ENCODE data around the gene RSL1D1. TPM values are rescaled to one million over a fixed set of nuclear protein-coding genes. Genes with fewer than 3 reads are reported as not detected.

RSL1D1 gene
- total RNA-seq, 1 donor from 2014 or later: 209 TPM

DNA sequence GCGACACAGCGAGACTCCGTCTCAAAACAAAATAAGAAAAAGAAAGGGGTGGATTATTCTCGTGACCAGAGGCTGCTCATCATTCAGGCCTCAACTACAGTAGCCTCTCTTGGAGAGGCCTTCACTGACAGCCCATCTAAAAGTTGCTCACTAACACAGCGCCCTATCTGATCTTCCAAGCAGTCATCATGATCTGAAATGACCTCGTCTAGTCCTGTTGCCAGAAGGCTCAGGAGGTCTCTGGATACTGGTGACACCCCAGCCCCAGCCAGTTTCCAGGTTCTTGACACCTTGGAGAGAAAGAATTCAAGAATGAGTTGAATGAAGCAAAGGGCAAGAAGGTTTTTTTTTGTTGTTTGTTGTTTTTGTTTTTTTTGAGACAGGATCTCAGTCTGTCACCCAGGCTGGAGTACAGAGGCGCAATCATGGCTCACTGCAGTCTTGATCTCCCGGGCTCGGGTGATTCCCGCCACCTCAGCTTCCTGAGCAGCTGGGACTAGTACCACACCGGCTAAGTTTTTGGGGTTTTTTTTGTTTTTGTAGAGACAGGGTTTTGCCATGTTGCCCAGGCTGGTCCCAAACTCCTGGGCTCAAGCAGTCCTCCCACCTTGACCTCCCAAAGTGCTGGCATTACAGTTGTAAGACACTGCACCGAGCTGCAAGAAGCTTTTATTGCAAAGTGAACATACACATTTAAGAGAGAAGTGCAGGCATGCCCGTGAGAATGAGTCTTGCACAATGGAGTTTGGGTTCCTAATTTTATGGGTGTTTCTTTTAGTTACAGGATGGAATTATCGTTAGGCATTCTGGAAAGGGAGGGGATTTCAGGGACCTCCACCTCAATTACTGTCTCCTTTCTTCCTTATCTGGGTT is 51.6 kb downstream of the RSL1D1 start:
- Histone ChIP-seq H3K9me3 (ENCODE audit: insufficient read depth, low read depth, low read length) (no peaks in the 10 kb centered on the region), H3K4me2 (ENCODE audit: low read length) (peak overlapping the region; percentile 95), H2AFZ (ENCODE audit: low read depth, low read length) (no peak overlapping the region), H3K79me2 (ENCODE audit: insufficient read depth, low read length) (peaks cover 51% of the 10 kb centered on the region), H3K36me3 (ENCODE audit: insufficient read depth, low read length) (no peaks in the 10 kb centered on the region), H4K20me1 (ENCODE audit: insufficient read depth, low read length) (peaks cover 16% of the 10 kb centered on the region), H3K27me3 (ENCODE audit: insufficient read depth, low read length) (no peaks in the 10 kb centered on the region), H3K4me3 (ENCODE audit: insufficient read depth, low read depth, low read length) (no peak overlapping the region), H3K9ac (ENCODE audit: low read length) (no peak overlapping the region), H3K4me1 (ENCODE audit: insufficient read depth, low read length) (peaks cover 31% of the 10 kb centered on the region), H3K27ac (ENCODE audit: low read depth, low read length) (no peak overlapping the region)
- Mint-ChIP-seq H3K27me3 (ENCODE audit: low read depth, unreplicated experiment) (no peaks in the 10 kb centered on the region), H3K9me3 (ENCODE audit: unreplicated experiment) (no peaks in the 10 kb centered on the region), H3K4me3 (ENCODE audit: unreplicated experiment) (peak overlapping the region; percentile 99), H3K4me1 (ENCODE audit: low read depth, unreplicated experiment) (peaks cover 35% of the 10 kb centered on the region), H3K36me3 (ENCODE audit: low read depth, unreplicated experiment) (peaks cover 9% of the 10 kb centered on the region), H3K27ac (ENCODE audit: unreplicated experiment) (peak overlapping the region; percentile 58)
- no peak for TF ChIP-seq EZH2 (IDR thresholded peaks at IDR 0.05; ENCODE audit: insufficient read depth, low read length)
- TF ChIP-seq, protein P1, sequence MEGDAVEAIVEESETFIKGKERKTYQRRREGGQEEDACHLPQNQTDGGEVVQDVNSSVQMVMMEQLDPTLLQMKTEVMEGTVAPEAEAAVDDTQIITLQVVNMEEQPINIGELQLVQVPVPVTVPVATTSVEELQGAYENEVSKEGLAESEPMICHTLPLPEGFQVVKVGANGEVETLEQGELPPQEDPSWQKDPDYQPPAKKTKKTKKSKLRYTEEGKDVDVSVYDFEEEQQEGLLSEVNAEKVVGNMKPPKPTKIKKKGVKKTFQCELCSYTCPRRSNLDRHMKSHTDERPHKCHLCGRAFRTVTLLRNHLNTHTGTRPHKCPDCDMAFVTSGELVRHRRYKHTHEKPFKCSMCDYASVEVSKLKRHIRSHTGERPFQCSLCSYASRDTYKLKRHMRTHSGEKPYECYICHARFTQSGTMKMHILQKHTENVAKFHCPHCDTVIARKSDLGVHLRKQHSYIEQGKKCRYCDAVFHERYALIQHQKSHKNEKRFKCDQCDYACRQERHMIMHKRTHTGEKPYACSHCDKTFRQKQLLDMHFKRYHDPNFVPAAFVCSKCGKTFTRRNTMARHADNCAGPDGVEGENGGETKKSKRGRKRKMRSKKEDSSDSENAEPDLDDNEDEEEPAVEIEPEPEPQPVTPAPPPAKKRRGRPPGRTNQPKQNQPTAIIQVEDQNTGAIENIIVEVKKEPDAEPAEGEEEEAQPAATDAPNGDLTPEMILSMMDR (IDR thresholded peaks at IDR 0.05; ENCODE audit: insufficient read depth, low read depth, low read length): no peak
- no peak for FAIRE-seq
- no peak for DNase-seq (ENCODE audit: low read depth)

DNA sequence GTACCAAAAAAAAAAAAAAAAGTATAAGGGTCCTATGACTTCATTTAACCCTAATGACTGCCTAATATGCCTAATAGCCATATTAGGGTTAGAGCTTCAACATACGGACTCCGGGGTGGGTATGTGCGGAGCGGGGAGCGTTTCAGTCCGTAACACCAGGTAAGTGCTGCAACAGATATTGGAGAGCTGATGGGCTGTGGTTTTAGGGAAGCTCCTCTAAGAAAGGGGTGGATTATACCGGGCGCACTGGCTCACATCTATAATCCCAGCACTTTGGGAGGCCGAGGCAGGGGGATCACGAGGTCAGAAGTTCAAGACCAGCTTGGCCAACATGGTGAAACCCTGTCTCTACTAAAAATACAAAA is 52.3 kb downstream of the RSL1D1 start:
- no peak overlapping the region for H2AFZ ChIP-seq (ENCODE audit: low read depth, low read length)
- H3K9me3 ChIP-seq (ENCODE audit: insufficient read depth, low read depth, low read length): no peaks in the 10 kb centered on the region
- no peak overlapping the region for H3K4me3 ChIP-seq (ENCODE audit: insufficient read depth, low read depth, low read length)
- peaks cover 12% of the 10 kb centered on the region for H3K36me3 Mint-ChIP-seq (ENCODE audit: low read depth, unreplicated experiment)
- H3K4me1 ChIP-seq (ENCODE audit: insufficient read depth, low read length): peaks cover 31% of the 10 kb centered on the region
- no peak overlapping the region for H3K27ac ChIP-seq (ENCODE audit: low read depth, low read length)
- no peaks in the 10 kb centered on the region for H3K27me3 ChIP-seq (ENCODE audit: insufficient read depth, low read length)
- H3K27me3 Mint-ChIP-seq (ENCODE audit: low read depth, unreplicated experiment): no peaks in the 10 kb centered on the region
- H4K20me1 ChIP-seq (ENCODE audit: insufficient read depth, low read length): peaks cover 22% of the 10 kb centered on the region
- FAIRE-seq: no peak
- H3K4me3 Mint-ChIP-seq (ENCODE audit: unreplicated experiment): peak overlapping the region; percentile 99
- peaks cover 58% of the 10 kb centered on the region for H3K79me2 ChIP-seq (ENCODE audit: insufficient read depth, low read length)
- TF ChIP-seq EZH2 (IDR thresholded peaks at IDR 0.05; ENCODE audit: insufficient read depth, low read length): no peak
- TF ChIP-seq, protein P1 (IDR thresholded peaks at IDR 0.05; ENCODE audit: insufficient read depth, low read depth, low read length): no peak
- H3K4me2 ChIP-seq (ENCODE audit: low read length): peak overlapping the region; percentile 95
- no peak for DNase-seq (ENCODE audit: low read depth)
- H3K4me1 Mint-ChIP-seq (ENCODE audit: low read depth, unreplicated experiment): peaks cover 42% of the 10 kb centered on the region
- H3K36me3 ChIP-seq (ENCODE audit: insufficient read depth, low read length): no peaks in the 10 kb centered on the region
- no peaks in the 10 kb centered on the region for H3K9me3 Mint-ChIP-seq (ENCODE audit: unreplicated experiment)
- H3K27ac Mint-ChIP-seq (ENCODE audit: unreplicated experiment): no peak overlapping the region
- H3K9ac ChIP-seq (ENCODE audit: low read length): peak overlapping the region; percentile 92

DNA sequence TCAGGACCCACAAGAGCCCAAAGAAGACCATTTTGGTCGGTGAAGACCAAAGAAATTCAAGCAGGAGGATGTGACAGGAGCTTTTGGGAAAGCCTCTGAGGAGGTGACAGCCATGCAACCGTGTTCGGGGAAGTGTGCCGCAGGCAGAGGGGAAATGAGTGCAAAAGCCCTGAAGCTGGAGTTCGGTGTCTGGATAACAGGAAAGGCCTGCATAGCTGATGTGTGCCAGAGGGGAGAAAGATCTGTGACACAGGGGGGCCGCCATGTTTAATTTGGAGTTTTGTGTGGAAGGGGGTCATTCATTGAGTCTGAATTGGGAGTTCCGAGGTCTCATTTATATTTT is 53.4 kb downstream of the RSL1D1 start:
- peaks cover 31% of the 10 kb centered on the region for H3K4me1 ChIP-seq (ENCODE audit: insufficient read depth, low read length)
- TF ChIP-seq, protein P1 (IDR thresholded peaks at IDR 0.05; ENCODE audit: insufficient read depth, low read depth, low read length): no peak
- Mint-ChIP-seq H3K9me3 (ENCODE audit: unreplicated experiment) (no peaks in the 10 kb centered on the region), H3K4me1 (ENCODE audit: low read depth, unreplicated experiment) (peaks cover 48% of the 10 kb centered on the region), H3K36me3 (ENCODE audit: low read depth, unreplicated experiment) (peaks cover 16% of the 10 kb centered on the region), H3K27ac (ENCODE audit: unreplicated experiment) (peak overlapping the region; percentile 97), H3K4me3 (ENCODE audit: unreplicated experiment) (peak overlapping the region; percentile 99), H3K27me3 (ENCODE audit: low read depth, unreplicated experiment) (no peaks in the 10 kb centered on the region)
- H3K9ac ChIP-seq (ENCODE audit: low read length): peak overlapping the region; percentile 92
- H3K79me2 ChIP-seq (ENCODE audit: insufficient read depth, low read length): peaks cover 69% of the 10 kb centered on the region
- no peak for DNase-seq (ENCODE audit: low read depth)
- no peaks in the 10 kb centered on the region for H3K36me3 ChIP-seq (ENCODE audit: insufficient read depth, low read length)
- H3K27me3 ChIP-seq (ENCODE audit: insufficient read depth, low read length): no peaks in the 10 kb centered on the region
- no peak for FAIRE-seq
- H3K9me3 ChIP-seq (ENCODE audit: insufficient read depth, low read depth, low read length): no peaks in the 10 kb centered on the region
- peak overlapping the region; percentile 68 for H3K4me3 ChIP-seq (ENCODE audit: insufficient read depth, low read depth, low read length)
- peak overlapping the region; percentile 94 for H3K27ac ChIP-seq (ENCODE audit: low read depth, low read length)
- H3K4me2 ChIP-seq (ENCODE audit: low read length): peak overlapping the region; percentile 95
- peaks cover 31% of the 10 kb centered on the region for H4K20me1 ChIP-seq (ENCODE audit: insufficient read depth, low read length)
- peak overlapping the region; percentile 79 for H2AFZ ChIP-seq (ENCODE audit: low read depth, low read length)
